OCI-LY7 (cell line): ENCODE data around the gene POU1F1. TPM values are rescaled to one million over a fixed set of nuclear protein-coding genes. Genes with fewer than 3 reads are reported as not detected.

Source experiments
- BruUV-seq: library from RNA; stranded (reverse); fragments of 400-500 nt; replicated peaks from 2 replicates; lab custom pipeline; 2021; lab: Mats Ljungman, UMichigan
- CTCF ChIA-PET: fragments of 300-600 bp; sonication (Branson Sonifier 250); formaldehyde crosslinking; loops from one replicate; lab custom pipeline; 2022; ENCODE audit warnings: antibody characterized with exemption; ENCODE audit not compliant: unreplicated experiment; lab: Charles Lee
- POLR2A ChIA-PET: fragments of 300-600 bp; sonication (Branson Sonifier 250); formaldehyde crosslinking; loops from one replicate; lab custom pipeline; 2022; ENCODE audit warnings: antibody characterized with exemption; lab: Charles Lee
- DNase-seq: peaks from one replicate; pipeline ENCODE4 v3.0.0-alpha.2; 2015; ENCODE audit warnings: low spot score
- H2AFZ ChIP-seq: fragments of 200-600 bp; sonication (generic), shearing (Covaris generic); 2 replicates; pipeline ENCODE4 v1.6.1; 2014; ENCODE audit warnings: mild to moderate bottlenecking, antibody characterized with exemption, low read length, moderate library complexity
- H3K27ac ChIP-seq: fragments of 200-600 bp; sonication (generic); 2 replicates; pipeline ENCODE4 v1.5.1; 2014; ENCODE audit warnings: mixed run types, low read depth, mild to moderate bottlenecking, moderate library complexity, low read length, inconsistent platforms; ENCODE audit not compliant: poor library complexity, severe bottlenecking
- H3K36me3 ChIP-seq: fragments of 200-600 bp; sonication (generic); 2 replicates; pipeline ENCODE4 v1.6.1; 2014; ENCODE audit warnings: mild to moderate bottlenecking, antibody characterized with exemption, low read length, moderate library complexity, mixed read lengths; ENCODE audit not compliant: insufficient read depth
- H3K4me1 ChIP-seq: fragments of 200-600 bp; sonication (generic); 2 replicates; pipeline ENCODE4 v1.5.1; 2014; ENCODE audit warnings: mild to moderate bottlenecking, low read length; ENCODE audit not compliant: insufficient read depth, poor library complexity, severe bottlenecking
- H3K4me2 ChIP-seq: fragments of 200-600 bp; sonication (generic); 2 replicates; pipeline ENCODE4 v1.6.1; 2014; ENCODE audit warnings: mild to moderate bottlenecking, low read length
- H3K4me3 ChIP-seq: fragments of 200-600 bp; sonication (generic); 2 replicates; pipeline ENCODE4 v1.5.1; 2014; ENCODE audit warnings: mild to moderate bottlenecking, low read depth, low read length; ENCODE audit not compliant: poor library complexity, severe bottlenecking
- H3K79me2 ChIP-seq: fragments of 200-600 bp; sonication (generic); 2 replicates; pipeline ENCODE4 v1.6.1; 2016; ENCODE audit warnings: low read depth, mild to moderate bottlenecking, low read length, moderate library complexity, mixed read lengths; ENCODE audit not compliant: insufficient read depth
- H3K9me2 ChIP-seq: fragments of 200-600 bp; sonication (generic); 2 replicates; pipeline ENCODE4 v1.6.1; 2016; ENCODE audit warnings: mild to moderate bottlenecking, low read length, mixed read lengths; ENCODE audit not compliant: insufficient read depth
- H3K9me3 ChIP-seq: fragments of 200-600 bp; sonication (generic); 2 replicates; pipeline ENCODE4 v1.6.1; 2014; ENCODE audit warnings: mild to moderate bottlenecking, mixed run types, low read length, mixed read lengths
- H4K20me1 ChIP-seq: fragments of 200-600 bp; sonication (generic); 2 replicates; pipeline ENCODE4 v1.6.1; 2014; ENCODE audit warnings: mild to moderate bottlenecking, antibody characterized with exemption, low read length, moderate library complexity, mixed read lengths; ENCODE audit not compliant: insufficient read depth
- EZH2phosphoT487 ChIP-seq: fragments of 200-600 bp; sonication (generic); IDR thresholded peaks from 2 replicates; pipeline ENCODE4 v1.6.1; 2018; ENCODE audit warnings: low read depth, borderline replicate concordance, mild to moderate bottlenecking, mixed run types, antibody characterized with exemption, low read length, moderate library complexity, mixed read lengths
- intact Hi-C: fragments of 100-400 bp; cut with micrococcal nuclease; formaldehyde crosslinking; loops from one replicate; pipeline ENCODE4 v1.10.0; 2022; ENCODE audit not compliant: unreplicated experiment
- total RNA-seq, 2 experiments: library from RNA; depleted of rRNA in 1 of 2; stranded (reverse); fragments of >200 nt in 1 of 2; shearing (Covaris generic) in 1 of 2; gene quantifications; 2 replicates each; pipeline ENCODE4 v1.2.3, GENCODE V29; 2014 to 2022
- TF ChIP-seq, protein P1 (sequence below): fragments of 200-600 bp; sonication (generic); conservative IDR thresholded peaks from 2 replicates; pipeline ENCODE4 v1.5.1; 2014; ENCODE audit warnings: mild to moderate bottlenecking, antibody characterized with exemption, low read length, moderate library complexity, mixed read lengths

POU1F1 gene
- total RNA-seq, 2 experiments from 2014 or later = not detected

DNA sequence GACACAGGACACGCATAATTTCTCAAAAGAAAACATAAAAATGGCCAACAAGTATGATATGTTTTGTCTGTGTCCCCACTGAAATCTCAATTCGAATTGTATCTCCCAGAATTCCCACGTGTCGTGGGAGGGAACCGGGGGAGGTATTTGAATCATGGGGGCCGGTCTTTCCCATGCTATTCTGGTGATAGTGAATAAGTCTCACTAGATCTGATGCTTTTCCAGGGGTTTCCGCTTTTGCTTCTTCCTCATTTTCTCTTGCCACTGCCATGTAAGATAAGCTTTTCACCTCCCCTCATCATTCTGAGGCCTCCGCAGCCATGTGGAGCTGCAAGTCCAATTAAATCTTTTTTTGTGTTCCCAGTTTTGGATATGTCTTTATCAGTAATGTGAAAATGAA lies 12.1 kb upstream of the POU1F1 start:
- Histone ChIP-seq H3K4me2 (no peak overlapping the region), H3K27ac (no peak overlapping the region), H3K9me3 (no peaks in the 10 kb centered on the region), H3K79me2 (no peaks in the 10 kb centered on the region), H4K20me1 (no peaks in the 10 kb centered on the region), H2AFZ (no peak overlapping the region), H3K4me3 (no peak overlapping the region), H3K36me3 (no peaks in the 10 kb centered on the region), H3K4me1 (no peaks in the 10 kb centered on the region), H3K9me2 (no peaks in the 10 kb centered on the region)
- ChIA-PET CTCF (no interaction called here), POLR2A (no interaction called here)
- DNase-seq = no peak
- no TSS peak for BruUV-seq
- no peak for TF ChIP-seq EZH2phosphoT487
- TF ChIP-seq, protein P1, sequence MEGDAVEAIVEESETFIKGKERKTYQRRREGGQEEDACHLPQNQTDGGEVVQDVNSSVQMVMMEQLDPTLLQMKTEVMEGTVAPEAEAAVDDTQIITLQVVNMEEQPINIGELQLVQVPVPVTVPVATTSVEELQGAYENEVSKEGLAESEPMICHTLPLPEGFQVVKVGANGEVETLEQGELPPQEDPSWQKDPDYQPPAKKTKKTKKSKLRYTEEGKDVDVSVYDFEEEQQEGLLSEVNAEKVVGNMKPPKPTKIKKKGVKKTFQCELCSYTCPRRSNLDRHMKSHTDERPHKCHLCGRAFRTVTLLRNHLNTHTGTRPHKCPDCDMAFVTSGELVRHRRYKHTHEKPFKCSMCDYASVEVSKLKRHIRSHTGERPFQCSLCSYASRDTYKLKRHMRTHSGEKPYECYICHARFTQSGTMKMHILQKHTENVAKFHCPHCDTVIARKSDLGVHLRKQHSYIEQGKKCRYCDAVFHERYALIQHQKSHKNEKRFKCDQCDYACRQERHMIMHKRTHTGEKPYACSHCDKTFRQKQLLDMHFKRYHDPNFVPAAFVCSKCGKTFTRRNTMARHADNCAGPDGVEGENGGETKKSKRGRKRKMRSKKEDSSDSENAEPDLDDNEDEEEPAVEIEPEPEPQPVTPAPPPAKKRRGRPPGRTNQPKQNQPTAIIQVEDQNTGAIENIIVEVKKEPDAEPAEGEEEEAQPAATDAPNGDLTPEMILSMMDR = no peak
- intact Hi-C loops = no loop called here

DNA sequence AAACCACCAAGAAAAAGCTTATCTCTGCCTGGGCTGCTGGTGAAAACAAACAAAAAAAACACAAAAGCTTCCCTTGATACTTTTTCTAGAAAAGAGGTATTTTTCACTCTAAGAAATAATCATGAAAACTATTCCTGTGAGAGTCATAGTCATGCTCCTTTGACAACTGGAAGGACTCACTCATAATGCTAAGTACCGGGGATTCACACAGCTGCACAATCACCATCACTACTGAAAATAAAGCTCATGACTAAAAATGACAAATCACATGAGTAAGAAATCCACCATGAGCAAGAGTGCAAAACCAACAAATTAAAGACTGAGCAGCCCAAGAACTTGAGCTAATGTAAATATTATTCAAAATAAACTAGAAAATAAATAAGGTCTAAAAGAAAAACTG lies 10.6 kb upstream of the POU1F1 start:
- DNase-seq = no peak
- no peaks in the 10 kb centered on the region for H4K20me1 ChIP-seq
- ChIA-PET POLR2A (interaction anchor here (0.7 to 1.5 kb wide), 3 partner anchors 9 to 385 kb away, joined by 3 to 6 read pairs (median 4); no protein-coding TSS in a partner anchor), CTCF (no interaction called here)
- no peak overlapping the region for H3K4me3 ChIP-seq
- no peaks in the 10 kb centered on the region for H3K9me2 ChIP-seq
- BruUV-seq = no TSS peak
- H3K9me3 ChIP-seq = no peaks in the 10 kb centered on the region
- no peak overlapping the region for H3K27ac ChIP-seq
- H3K4me1 ChIP-seq = no peaks in the 10 kb centered on the region
- no peaks in the 10 kb centered on the region for H3K36me3 ChIP-seq
- intact Hi-C loops = no loop called here
- no peak overlapping the region for H2AFZ ChIP-seq
- no peak overlapping the region for H3K4me2 ChIP-seq
- TF ChIP-seq EZH2phosphoT487 = no peak
- TF ChIP-seq, protein P1 = no peak
- no peaks in the 10 kb centered on the region for H3K79me2 ChIP-seq

DNA sequence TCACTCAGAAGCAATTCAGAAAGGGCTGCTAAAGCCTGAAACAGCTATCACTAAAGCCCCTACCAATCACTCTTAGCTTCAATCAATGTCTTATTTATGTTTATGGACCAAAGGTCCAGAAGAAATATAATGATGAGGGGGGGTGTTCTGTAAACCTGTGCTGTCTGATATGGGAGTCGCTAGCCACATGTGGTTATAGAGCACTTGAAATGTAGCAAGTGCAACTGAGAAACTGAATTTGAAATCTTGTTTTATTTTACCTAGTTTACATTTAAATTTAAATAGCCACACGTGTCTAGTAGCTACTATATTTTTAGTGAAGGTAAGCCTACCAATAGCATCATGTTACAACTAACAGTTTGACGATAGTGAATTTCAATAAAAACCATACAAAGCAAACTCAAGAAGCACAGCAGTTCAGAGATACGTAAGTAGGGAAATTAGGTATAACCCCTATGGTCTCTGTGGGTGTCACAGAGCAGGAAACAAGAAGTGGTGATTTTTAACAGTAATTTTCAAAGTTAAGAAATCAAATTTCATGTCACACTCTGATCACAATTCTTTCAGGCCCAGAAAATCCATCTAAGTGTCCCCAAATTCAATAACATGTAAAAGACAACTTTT lies 3.6 kb downstream of the POU1F1 start:
- Histone ChIP-seq H3K79me2 (no peaks in the 10 kb centered on the region), H3K9me3 (no peaks in the 10 kb centered on the region), H2AFZ (no peak overlapping the region), H3K4me3 (no peak overlapping the region), H3K9me2 (no peaks in the 10 kb centered on the region), H3K27ac (no peak overlapping the region), H3K36me3 (no peaks in the 10 kb centered on the region), H4K20me1 (no peaks in the 10 kb centered on the region), H3K4me2 (no peak overlapping the region), H3K4me1 (no peaks in the 10 kb centered on the region)
- intact Hi-C loops = no loop called here
- POLR2A ChIA-PET = interaction anchor here (1.9 kb wide), 1 partner anchor 12 kb away, joined by 5 read pairs; no protein-coding TSS in a partner anchor
- no peak for DNase-seq
- CTCF ChIA-PET = no interaction called here
- no peak for TF ChIP-seq EZH2phosphoT487
- TF ChIP-seq, protein P1 = no peak
- no TSS peak for BruUV-seq
